SK-N-SH (cell line): ENCODE results near the gene RABAC1. TPM values are rescaled to one million over a fixed set of nuclear protein-coding genes. Genes with fewer than 3 reads are reported as not detected.

ENCODE experiments used
- CTCF ChIA-PET: fragments of 300-600, 350-600 bp; formaldehyde crosslinking; extraction: SDS; loops from one replicate; lab custom pipeline; 2021; lab: Yijun Ruan, JAX
- POLR2A ChIA-PET: fragments of 350-600 bp; sonication (Branson Sonifier 250); formaldehyde crosslinking; extraction: SDS; loops from one replicate; lab custom pipeline; 2020; ENCODE audit warnings: antibody characterized with exemption, inconsistent platforms; lab: Yijun Ruan, JAX
- DNase-seq: peaks from one replicate; pipeline ENCODE4 v3.0.0; 2012
- H2AFZ ChIP-seq: fragments of 200-600 bp; sonication (generic); 2 replicates; pipeline ENCODE4 v1.8.1; 2016; ENCODE audit warnings: antibody characterized with exemption, mild to moderate bottlenecking, low read depth
- H3F3A ChIP-seq: fragments of 200-600 bp; sonication (generic); replicated peaks from 2 replicates; pipeline ENCODE3; 2016; ENCODE audit warnings: antibody characterized with exemption, mild to moderate bottlenecking; ENCODE audit not compliant: insufficient read depth
- H3K27ac ChIP-seq, 2 experiments: fragments of 200-500 bp in 1 of 2; fragments of 200-600 bp in 1 of 2; sonication (Bioruptor generic) in 1 of 2; sonication (generic), shearing (Covaris generic) in 1 of 2; 2 replicates each; pipeline versions ENCODE4 v1.5.1 to v1.6.1; 2014 to 2016; ENCODE audit warnings: low read depth in 2 of 2, inconsistent platforms in 1 of 2, low read length in 1 of 2, mild to moderate bottlenecking in 1 of 2, mixed read lengths in 1 of 2
- H3K27me3 ChIP-seq: fragments of 200-600 bp; sonication (generic), shearing (Covaris generic); 2 replicates; pipeline ENCODE4 v1.6.1; 2016; ENCODE audit warnings: mixed run types; ENCODE audit not compliant: insufficient read depth
- H3K36me3 ChIP-seq, 2 experiments: fragments of 200-500 bp in 1 of 2; fragments of 200-600 bp in 1 of 2; sonication (Bioruptor generic) in 1 of 2; sonication (generic) in 1 of 2; replicated peaks in 1 of 2; 2 replicates each; pipeline versions ENCODE3 to v1.5.1; 2014 to 2016; ENCODE audit warnings: low read length in 1 of 2, mild to moderate bottlenecking in 1 of 2; ENCODE audit not compliant: insufficient read depth in 2 of 2, control insufficient read depth in 1 of 2
- H3K4me1 ChIP-seq, 2 experiments: fragments of 200-500 bp in 1 of 2; fragments of 200-600 bp in 1 of 2; sonication (Bioruptor generic) in 1 of 2; sonication (generic), shearing (Covaris generic) in 1 of 2; 2 replicates each; pipeline versions ENCODE4 v1.5.1 to v1.6.1; 2014 to 2016; ENCODE audit warnings: low read depth in 1 of 2, low read length in 1 of 2, mixed run types in 1 of 2; ENCODE audit not compliant: insufficient read depth in 2 of 2, control insufficient read depth in 1 of 2
- H3K4me2 ChIP-seq: fragments of 200-600 bp; sonication (generic), shearing (Covaris generic); 2 replicates; pipeline ENCODE4 v1.6.1; 2017; ENCODE audit warnings: mixed run types
- H3K4me3 ChIP-seq, 2 experiments: fragments of 200-500 bp in 1 of 2; fragments of 200-600 bp in 1 of 2; sonication (Bioruptor generic) in 1 of 2; sonication (generic), shearing (Covaris generic) in 1 of 2; 2 replicates each; pipeline versions ENCODE4 v1.5.1 to v1.8.1; 2014 to 2016; ENCODE audit warnings: low read depth in 2 of 2, inconsistent platforms in 1 of 2, low read length in 1 of 2, mild to moderate bottlenecking in 1 of 2, mixed read lengths in 1 of 2, moderate library complexity in 1 of 2
- H3K79me2 ChIP-seq: fragments of 200-600 bp; sonication (generic); 2 replicates; pipeline ENCODE4 v1.8.1; 2017; ENCODE audit warnings: mild to moderate bottlenecking; ENCODE audit not compliant: insufficient read depth
- H3K9ac ChIP-seq: fragments of 200-600 bp; sonication (generic); 2 replicates; pipeline ENCODE4 v1.6.1; 2017; ENCODE audit warnings: mixed run types
- H3K9me2 ChIP-seq: fragments of 200-600 bp; sonication (generic); 2 replicates; pipeline ENCODE4 v1.6.1; 2017; ENCODE audit warnings: mixed run types
- H3K9me3 ChIP-seq: fragments of 200-600 bp; sonication (generic); 2 replicates; pipeline ENCODE4 v1.6.1; 2017; ENCODE audit warnings: mixed run types, mild to moderate bottlenecking, moderate library complexity
- H4K20me1 ChIP-seq: fragments of 200-600 bp; sonication (generic); 2 replicates; pipeline ENCODE4 v1.6.1; 2017; ENCODE audit warnings: mild to moderate bottlenecking, mixed run types; ENCODE audit not compliant: insufficient read depth
- CHD2 ChIP-seq: fragments of 150-350 bp; IDR thresholded peaks from 2 replicates; pipeline ENCODE4 v1.6.1; 2018; ENCODE audit warnings: low read length; ENCODE audit not compliant: partially characterized antibody
- FOXJ3 ChIP-seq: sonication (generic); formaldehyde crosslinking; IDR thresholded peaks from 2 replicates; pipeline ENCODE4 v1.5.1; 2020; ENCODE audit warnings: mild to moderate bottlenecking, missing genetic modification reagents
- GABPA ChIP-seq: IDR thresholded peaks from 2 replicates; pipeline ENCODE4 v1.4.0; 2012; ENCODE audit warnings: low read depth, mild to moderate bottlenecking
- IRF3 ChIP-seq: fragments of 150-350 bp; IDR thresholded peaks from 2 replicates; pipeline ENCODE4 v1.6.1; 2016; ENCODE audit warnings: mild to moderate bottlenecking, low read depth, low read length
- MAX ChIP-seq: IDR thresholded peaks from 2 replicates; pipeline ENCODE4 v1.4.0; 2012; ENCODE audit warnings: low read depth
- MEF2A ChIP-seq: IDR thresholded peaks from 2 replicates; pipeline ENCODE4 v1.4.0; 2012; ENCODE audit warnings: low read depth, borderline replicate concordance
- MXI1 ChIP-seq: IDR thresholded peaks from 2 replicates; pipeline ENCODE4 v1.6.1; 2012; ENCODE audit warnings: mild to moderate bottlenecking, low read depth, low read length, improper control_type of control experiment
- TAF1 ChIP-seq: IDR thresholded peaks from 2 replicates; pipeline ENCODE4 v1.6.1; 2012; ENCODE audit warnings: low read depth, mild to moderate bottlenecking, low read length, moderate library complexity, borderline replicate concordance
- TCF12 ChIP-seq: IDR thresholded peaks from 2 replicates; pipeline ENCODE4 v1.4.0; 2012
- TEAD4 ChIP-seq: IDR thresholded peaks from 2 replicates; pipeline ENCODE4 v1.4.0; 2012; ENCODE audit warnings: mild to moderate bottlenecking, borderline replicate concordance; ENCODE audit not compliant: insufficient read depth
- WGBS: methylation state at CpG from one replicate; pipeline ENCODE4 v1.1.6; 2017; ENCODE audit warnings: low lambda C conversion rate; 5-methylcytosine and 5-hydroxymethylcytosine counted together
- polyA plus RNA-seq, 3 experiments: library from polyadenylated mRNA; depleted of rRNA; stranded (reverse); fragments of >200 nt; gene quantifications; 2 replicates each; pipeline ENCODE4 v1.2.3, GENCODE V29; 2012
- TF ChIP-seq, protein P1 (sequence below): IDR thresholded peaks from 2 replicates; pipeline ENCODE4 v1.4.0; 2012; ENCODE audit warnings: low read depth, borderline replicate concordance
- TF ChIP-seq, protein P2 (sequence below): fragments of 200-600 bp; sonication (generic); IDR thresholded peaks from 2 replicates; pipeline ENCODE4 v1.6.1; 2017; ENCODE audit warnings: antibody characterized with exemption, mild to moderate bottlenecking, moderate library complexity

Gene RABAC1
- polyA plus RNA-seq, 1 of the 3 experiments (the other 2 are of a cell fraction) = 287 TPM

- TF ChIP-seq MEF2A (no peak), TCF12 (no peak), GABPA (no peak)
- TF ChIP-seq, protein P1, sequence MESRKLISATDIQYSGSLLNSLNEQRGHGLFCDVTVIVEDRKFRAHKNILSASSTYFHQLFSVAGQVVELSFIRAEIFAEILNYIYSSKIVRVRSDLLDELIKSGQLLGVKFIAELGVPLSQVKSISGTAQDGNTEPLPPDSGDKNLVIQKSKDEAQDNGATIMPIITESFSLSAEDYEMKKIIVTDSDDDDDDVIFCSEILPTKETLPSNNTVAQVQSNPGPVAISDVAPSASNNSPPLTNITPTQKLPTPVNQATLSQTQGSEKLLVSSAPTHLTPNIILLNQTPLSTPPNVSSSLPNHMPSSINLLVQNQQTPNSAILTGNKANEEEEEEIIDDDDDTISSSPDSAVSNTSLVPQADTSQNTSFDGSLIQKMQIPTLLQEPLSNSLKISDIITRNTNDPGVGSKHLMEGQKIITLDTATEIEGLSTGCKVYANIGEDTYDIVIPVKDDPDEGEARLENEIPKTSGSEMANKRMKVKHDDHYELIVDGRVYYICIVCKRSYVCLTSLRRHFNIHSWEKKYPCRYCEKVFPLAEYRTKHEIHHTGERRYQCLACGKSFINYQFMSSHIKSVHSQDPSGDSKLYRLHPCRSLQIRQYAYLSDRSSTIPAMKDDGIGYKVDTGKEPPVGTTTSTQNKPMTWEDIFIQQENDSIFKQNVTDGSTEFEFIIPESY = no peak
- TF ChIP-seq, protein P2, sequence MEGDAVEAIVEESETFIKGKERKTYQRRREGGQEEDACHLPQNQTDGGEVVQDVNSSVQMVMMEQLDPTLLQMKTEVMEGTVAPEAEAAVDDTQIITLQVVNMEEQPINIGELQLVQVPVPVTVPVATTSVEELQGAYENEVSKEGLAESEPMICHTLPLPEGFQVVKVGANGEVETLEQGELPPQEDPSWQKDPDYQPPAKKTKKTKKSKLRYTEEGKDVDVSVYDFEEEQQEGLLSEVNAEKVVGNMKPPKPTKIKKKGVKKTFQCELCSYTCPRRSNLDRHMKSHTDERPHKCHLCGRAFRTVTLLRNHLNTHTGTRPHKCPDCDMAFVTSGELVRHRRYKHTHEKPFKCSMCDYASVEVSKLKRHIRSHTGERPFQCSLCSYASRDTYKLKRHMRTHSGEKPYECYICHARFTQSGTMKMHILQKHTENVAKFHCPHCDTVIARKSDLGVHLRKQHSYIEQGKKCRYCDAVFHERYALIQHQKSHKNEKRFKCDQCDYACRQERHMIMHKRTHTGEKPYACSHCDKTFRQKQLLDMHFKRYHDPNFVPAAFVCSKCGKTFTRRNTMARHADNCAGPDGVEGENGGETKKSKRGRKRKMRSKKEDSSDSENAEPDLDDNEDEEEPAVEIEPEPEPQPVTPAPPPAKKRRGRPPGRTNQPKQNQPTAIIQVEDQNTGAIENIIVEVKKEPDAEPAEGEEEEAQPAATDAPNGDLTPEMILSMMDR = no peak
- TF ChIP-seq, all 33 proteins: peak for 0
- no peaks in the 10 kb centered on the region for H4K20me1 ChIP-seq
- H3F3A ChIP-seq = no peaks in the 10 kb centered on the region
- H3K27ac ChIP-seq = no peak overlapping the region
- ChIA-PET POLR2A (no interaction called here), CTCF (interaction anchor here (1.1 kb wide), 1 partner anchor 12 kb away, joined by 3 read pairs; the partner anchor contains the start of gene ATP1A3)
- H3K36me3 ChIP-seq = no peaks in the 10 kb centered on the region
- DNase-seq = no peak
- no peaks in the 10 kb centered on the region for H3K9me2 ChIP-seq
- no peaks in the 10 kb centered on the region for H3K9me3 ChIP-seq
- no peak overlapping the region for H3K4me2 ChIP-seq
- 91% methylated on average over 10 of the region's 15 CpGs for WGBS
- H3K79me2 ChIP-seq = no peaks in the 10 kb centered on the region
- H3K9ac ChIP-seq = no peak overlapping the region
- H2AFZ ChIP-seq = no peak overlapping the region
- no peak overlapping the region for H3K4me3 ChIP-seq
- H3K27me3 ChIP-seq = no peaks in the 10 kb centered on the region
- H3K4me1 ChIP-seq = no peaks in the 10 kb centered on the region
Measured at GRCh38 chr19:41981724-41982123, 22.6 kb upstream of the RABAC1 start.

GRCh38 chr19:41978470-41978869 lies 19.3 kb upstream of the RABAC1 start:
- CTCF ChIA-PET = interaction anchor here (1.1 to 1.8 kb wide), 2 partner anchors 20 to 56 kb away, joined by 3 to 9 read pairs; no protein-coding TSS in a partner anchor
- H3K9ac ChIP-seq = no peak overlapping the region
- no peaks in the 10 kb centered on the region for H3F3A ChIP-seq
- no peak overlapping the region for H3K27ac ChIP-seq
- H3K4me3 ChIP-seq = no peak overlapping the region
- H2AFZ ChIP-seq = no peak overlapping the region
- 87% methylated on average over 16 of the region's 17 CpGs for WGBS
- H3K27me3 ChIP-seq = no peaks in the 10 kb centered on the region
- H4K20me1 ChIP-seq = no peaks in the 10 kb centered on the region
- no peak for DNase-seq
- no peaks in the 10 kb centered on the region for H3K79me2 ChIP-seq
- H3K9me3 ChIP-seq = no peaks in the 10 kb centered on the region
- H3K4me2 ChIP-seq = no peak overlapping the region
- TF ChIP-seq GABPA = no peak
- TF ChIP-seq MAX = no peak
- no peak for TF ChIP-seq MXI1
- TF ChIP-seq FOXJ3 = no peak
- TF ChIP-seq CHD2 = no peak
- TF ChIP-seq TEAD4 = no peak
- no peak for TF ChIP-seq TAF1
- TF ChIP-seq IRF3 = no peak
- TF ChIP-seq, protein P2 = no peak
- no peaks in the 10 kb centered on the region for H3K36me3 ChIP-seq
- H3K4me1 ChIP-seq = no peaks in the 10 kb centered on the region
- H3K9me2 ChIP-seq = no peaks in the 10 kb centered on the region
- POLR2A ChIA-PET = no interaction called here
